Epithelial cell of proximal tubule (primary cell): ENCODE data around the gene ANKRD44. TPM values are rescaled to one million over a fixed set of nuclear protein-coding genes. Genes with fewer than 3 reads are reported as not detected.

Experiments used
- DNase-seq: peaks from one replicate; pipeline ENCODE4 v3.0.0-alpha.2; 2011; ENCODE audit warnings: low read depth
- H3K4me3 ChIP-seq: 2 replicates; pipeline ENCODE4 v1.5.1; 2011; ENCODE audit warnings: low read depth, mild to moderate bottlenecking, low read length
- total RNA-seq: library from RNA; depleted of rRNA; stranded (reverse); fragments of >200 nt; gene quantifications from 2 replicates; pipeline ENCODE4 v1.2.3, GENCODE V29; 2015
- TF ChIP-seq, protein P1 (sequence below): conservative IDR thresholded peaks from 2 replicates; pipeline ENCODE4 v1.5.1; 2012; ENCODE audit warnings: low read depth, mild to moderate bottlenecking, low read length

The ANKRD44 gene
- total RNA-seq, 1 donor from 2014 or later = 1.7 TPM

DNA sequence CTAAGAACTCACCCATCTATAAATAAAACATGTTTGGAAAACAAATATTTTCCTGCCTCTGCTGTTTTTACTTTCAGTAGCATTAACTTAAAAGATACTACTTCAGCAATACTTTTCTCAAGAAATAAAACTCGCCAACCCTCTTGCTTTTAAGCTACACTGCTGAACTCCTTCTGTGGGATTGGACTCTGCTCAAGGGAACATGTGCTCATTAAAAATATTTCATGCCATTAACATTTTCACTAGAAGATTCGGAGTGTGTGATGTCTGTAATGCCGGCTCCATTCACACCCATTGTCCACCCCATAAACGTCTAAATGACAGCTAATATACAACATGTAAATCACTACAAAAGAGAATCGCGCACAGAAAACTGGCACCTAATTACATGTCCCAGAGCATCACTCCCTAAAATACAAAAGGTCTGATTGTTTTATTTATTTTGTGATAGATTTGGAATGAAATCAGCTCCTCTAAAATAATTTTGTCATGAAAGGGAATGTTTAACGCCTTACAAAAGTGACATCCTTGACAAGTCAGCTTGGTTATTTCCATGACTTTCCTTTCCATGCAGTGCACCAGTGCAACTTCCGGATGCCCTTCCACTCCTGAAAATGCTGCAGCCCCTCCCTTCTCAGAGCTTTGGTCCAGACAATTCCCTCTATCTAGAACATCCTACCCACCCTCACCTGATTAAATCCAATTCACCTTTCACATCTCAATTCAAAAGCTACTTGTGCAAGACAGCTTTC, 73.1 kb downstream of the ANKRD44 start:
- TF ChIP-seq, protein P1, sequence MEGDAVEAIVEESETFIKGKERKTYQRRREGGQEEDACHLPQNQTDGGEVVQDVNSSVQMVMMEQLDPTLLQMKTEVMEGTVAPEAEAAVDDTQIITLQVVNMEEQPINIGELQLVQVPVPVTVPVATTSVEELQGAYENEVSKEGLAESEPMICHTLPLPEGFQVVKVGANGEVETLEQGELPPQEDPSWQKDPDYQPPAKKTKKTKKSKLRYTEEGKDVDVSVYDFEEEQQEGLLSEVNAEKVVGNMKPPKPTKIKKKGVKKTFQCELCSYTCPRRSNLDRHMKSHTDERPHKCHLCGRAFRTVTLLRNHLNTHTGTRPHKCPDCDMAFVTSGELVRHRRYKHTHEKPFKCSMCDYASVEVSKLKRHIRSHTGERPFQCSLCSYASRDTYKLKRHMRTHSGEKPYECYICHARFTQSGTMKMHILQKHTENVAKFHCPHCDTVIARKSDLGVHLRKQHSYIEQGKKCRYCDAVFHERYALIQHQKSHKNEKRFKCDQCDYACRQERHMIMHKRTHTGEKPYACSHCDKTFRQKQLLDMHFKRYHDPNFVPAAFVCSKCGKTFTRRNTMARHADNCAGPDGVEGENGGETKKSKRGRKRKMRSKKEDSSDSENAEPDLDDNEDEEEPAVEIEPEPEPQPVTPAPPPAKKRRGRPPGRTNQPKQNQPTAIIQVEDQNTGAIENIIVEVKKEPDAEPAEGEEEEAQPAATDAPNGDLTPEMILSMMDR = no peak
- DNase-seq = no peak
- no peak overlapping the region for H3K4me3 ChIP-seq

DNA sequence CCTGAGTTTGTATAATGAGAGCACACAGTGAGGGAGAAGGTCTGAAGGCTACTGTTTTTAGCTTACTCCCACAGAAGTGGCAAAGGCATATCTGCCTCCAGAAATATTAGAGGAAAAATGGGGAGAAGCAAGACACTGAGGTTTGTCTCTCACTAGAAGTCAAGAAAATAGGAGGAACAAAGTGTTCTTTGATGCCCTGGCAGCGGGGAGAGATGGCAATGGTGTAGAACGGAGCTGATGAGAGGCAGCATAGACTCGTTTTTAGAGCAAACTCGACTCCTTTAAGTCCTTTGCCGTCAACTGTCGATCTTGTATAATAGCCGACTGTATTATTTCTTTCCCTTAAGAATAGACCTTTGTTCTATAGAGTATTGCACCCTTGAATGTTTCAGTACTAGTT, 73.8 kb downstream of the ANKRD44 start:
- DNase-seq = no peak
- TF ChIP-seq, protein P1 = no peak
- no peak overlapping the region for H3K4me3 ChIP-seq

DNA sequence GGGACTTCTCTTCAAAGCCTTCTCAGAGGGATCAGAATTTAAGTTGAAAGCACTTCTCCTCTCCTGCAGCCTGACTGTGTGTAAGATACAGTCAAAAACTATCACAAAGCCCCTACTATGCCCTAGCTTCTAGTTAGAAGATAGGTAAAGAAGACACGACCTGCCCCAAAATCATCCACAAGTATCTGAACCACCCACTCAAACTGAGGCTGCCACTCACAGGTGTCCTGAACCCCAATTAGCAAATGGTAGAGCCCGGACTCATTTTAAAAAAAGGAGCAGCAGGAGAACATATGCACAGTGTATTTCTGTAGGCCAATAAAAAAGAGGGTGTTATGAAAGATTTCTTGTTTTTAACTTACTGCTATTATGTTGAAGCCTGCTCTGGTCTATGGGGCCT, 74.4 kb downstream of the ANKRD44 start:
- DNase-seq = no peak
- no peak overlapping the region for H3K4me3 ChIP-seq

DNA sequence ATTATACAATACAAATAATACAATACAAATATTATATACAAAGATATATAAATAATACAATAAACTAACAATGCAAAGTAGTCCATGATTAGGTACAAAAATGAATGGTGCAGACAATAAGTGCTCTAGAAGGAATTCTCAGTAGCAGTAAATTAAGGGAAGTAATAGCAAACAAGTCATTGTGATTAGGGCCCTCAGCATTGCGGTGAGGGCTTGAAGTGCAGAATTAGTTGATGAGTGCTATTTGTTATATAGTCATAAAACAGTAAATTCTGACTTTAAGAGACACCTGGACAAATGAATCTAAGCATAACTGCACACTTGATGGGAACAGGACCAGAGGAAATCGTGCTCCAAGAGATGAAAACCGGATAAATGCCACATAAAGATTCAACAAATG, 74.9 kb downstream of the ANKRD44 start:
- no peak overlapping the region for H3K4me3 ChIP-seq
- no peak for DNase-seq
- TF ChIP-seq, protein P1 = no peak

More for the DNA sequence above, 74.4 kb downstream of the ANKRD44 start:
- TF ChIP-seq, protein P1 = no peak

DNA sequence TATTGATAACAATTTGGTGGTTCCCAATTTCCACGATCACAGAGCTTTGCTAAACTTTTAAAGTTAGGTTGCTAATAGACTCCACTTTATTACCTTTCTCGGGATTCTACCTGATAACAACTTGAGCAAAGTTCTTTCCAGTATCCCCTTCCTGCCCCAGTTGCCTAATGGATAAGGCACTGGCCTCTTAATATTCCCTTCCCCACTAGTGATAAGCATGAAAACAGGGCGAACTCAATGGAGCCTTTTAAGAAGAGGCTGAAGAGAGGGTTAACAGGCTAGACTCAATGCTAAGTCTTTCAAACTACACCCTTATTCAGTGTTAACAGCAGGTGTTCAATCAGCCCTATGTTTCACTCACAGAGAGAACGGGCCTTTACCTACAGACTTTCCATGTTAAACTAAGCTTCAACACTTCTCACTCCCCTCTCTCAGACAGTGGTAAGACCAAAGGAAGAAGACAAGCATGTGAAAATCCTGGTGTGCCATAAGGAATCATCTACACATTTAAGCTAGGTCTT, 75.8 kb downstream of the ANKRD44 start:
- no peak overlapping the region for H3K4me3 ChIP-seq
- no peak for DNase-seq
- TF ChIP-seq, protein P1 = no peak

DNA sequence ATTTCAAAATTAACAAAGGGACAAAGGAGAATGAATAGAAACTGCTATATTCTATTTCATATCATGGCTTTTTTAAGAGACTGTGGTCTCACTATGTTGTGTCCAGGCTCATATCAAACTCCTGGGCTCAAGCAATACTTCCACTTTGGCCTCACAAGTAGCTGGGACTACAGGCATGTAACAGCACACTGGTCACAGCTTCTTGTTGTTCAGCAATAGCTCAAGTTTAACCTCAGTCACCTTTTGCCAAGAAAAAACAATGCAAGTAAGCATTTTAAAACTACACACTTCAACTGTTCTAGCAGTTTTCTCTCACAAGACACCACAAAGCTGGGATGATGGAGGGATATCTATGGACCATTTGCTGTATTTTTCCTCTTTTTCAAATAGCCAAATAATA, 77.1 kb downstream of the ANKRD44 start:
- TF ChIP-seq, protein P1 = no peak
- DNase-seq = no peak
- no peak overlapping the region for H3K4me3 ChIP-seq

DNA sequence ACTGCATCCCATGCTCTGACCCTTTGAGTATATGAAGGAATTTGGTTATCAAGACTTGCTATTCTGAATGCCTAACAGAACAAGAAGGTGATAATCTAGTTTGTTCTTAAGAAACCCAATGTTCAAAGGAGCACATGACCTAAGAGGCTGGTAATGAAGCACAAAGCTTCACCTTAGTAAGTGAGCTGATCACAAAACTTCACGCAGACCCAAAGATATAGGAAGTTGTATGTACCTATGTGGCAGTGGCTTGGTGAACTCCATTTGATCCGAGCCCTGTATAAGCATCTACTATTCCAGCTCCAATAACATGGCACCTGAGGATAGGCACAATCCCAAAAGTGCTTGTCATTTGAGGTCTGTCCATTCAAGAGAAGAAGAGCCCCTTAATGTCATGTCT, 78.6 kb downstream of the ANKRD44 start:
- no peak overlapping the region for H3K4me3 ChIP-seq
- TF ChIP-seq, protein P1 = no peak

More for the DNA sequence above, 78.6 kb downstream of the ANKRD44 start:
- DNase-seq = no peak
